Fibroblast of the aortic adventitia (primary cell): ENCODE measurements around the gene DGLUCY. TPM values are rescaled to one million over a fixed set of nuclear protein-coding genes. Genes with fewer than 3 reads are reported as not detected.
"Not testable (repeated sequence)": the region's sequence is repeated elsewhere in the genome, so short reads cannot be mapped to it uniquely, and the experiment has no call there.

Experiments used
- DNase-seq: peaks from one replicate; pipeline ENCODE4 v3.0.0-alpha.2; 2010; ENCODE audit warnings: low read depth
- H3K4me3 ChIP-seq: 2 replicates; pipeline ENCODE4 v1.5.1; 2011; ENCODE audit warnings: low read depth, mild to moderate bottlenecking, control low read depth, low read length, moderate library complexity
- total RNA-seq: library from RNA; depleted of rRNA; stranded (reverse); fragments of >200 nt; gene quantifications from 2 replicates; pipeline ENCODE4 v1.2.3, GENCODE V29; 2012; ENCODE audit warnings: low replicate concordance
- TF ChIP-seq, protein P1 (sequence below): IDR thresholded peaks from 2 replicates; pipeline ENCODE4 v1.5.1; 2011; ENCODE audit warnings: mild to moderate bottlenecking, low read length, control low read depth, inconsistent platforms; ENCODE audit not compliant: insufficient read depth

Gene DGLUCY
- total RNA-seq, 1 donor, result 42.6 TPM

GRCh38 chr14:91218014-91218413, 104.1 kb downstream of the DGLUCY start:
- TF ChIP-seq, protein P1, sequence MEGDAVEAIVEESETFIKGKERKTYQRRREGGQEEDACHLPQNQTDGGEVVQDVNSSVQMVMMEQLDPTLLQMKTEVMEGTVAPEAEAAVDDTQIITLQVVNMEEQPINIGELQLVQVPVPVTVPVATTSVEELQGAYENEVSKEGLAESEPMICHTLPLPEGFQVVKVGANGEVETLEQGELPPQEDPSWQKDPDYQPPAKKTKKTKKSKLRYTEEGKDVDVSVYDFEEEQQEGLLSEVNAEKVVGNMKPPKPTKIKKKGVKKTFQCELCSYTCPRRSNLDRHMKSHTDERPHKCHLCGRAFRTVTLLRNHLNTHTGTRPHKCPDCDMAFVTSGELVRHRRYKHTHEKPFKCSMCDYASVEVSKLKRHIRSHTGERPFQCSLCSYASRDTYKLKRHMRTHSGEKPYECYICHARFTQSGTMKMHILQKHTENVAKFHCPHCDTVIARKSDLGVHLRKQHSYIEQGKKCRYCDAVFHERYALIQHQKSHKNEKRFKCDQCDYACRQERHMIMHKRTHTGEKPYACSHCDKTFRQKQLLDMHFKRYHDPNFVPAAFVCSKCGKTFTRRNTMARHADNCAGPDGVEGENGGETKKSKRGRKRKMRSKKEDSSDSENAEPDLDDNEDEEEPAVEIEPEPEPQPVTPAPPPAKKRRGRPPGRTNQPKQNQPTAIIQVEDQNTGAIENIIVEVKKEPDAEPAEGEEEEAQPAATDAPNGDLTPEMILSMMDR, result no peak
- DNase-seq, result no peak
- H3K4me3 ChIP-seq, result no peak overlapping the region

DNA sequence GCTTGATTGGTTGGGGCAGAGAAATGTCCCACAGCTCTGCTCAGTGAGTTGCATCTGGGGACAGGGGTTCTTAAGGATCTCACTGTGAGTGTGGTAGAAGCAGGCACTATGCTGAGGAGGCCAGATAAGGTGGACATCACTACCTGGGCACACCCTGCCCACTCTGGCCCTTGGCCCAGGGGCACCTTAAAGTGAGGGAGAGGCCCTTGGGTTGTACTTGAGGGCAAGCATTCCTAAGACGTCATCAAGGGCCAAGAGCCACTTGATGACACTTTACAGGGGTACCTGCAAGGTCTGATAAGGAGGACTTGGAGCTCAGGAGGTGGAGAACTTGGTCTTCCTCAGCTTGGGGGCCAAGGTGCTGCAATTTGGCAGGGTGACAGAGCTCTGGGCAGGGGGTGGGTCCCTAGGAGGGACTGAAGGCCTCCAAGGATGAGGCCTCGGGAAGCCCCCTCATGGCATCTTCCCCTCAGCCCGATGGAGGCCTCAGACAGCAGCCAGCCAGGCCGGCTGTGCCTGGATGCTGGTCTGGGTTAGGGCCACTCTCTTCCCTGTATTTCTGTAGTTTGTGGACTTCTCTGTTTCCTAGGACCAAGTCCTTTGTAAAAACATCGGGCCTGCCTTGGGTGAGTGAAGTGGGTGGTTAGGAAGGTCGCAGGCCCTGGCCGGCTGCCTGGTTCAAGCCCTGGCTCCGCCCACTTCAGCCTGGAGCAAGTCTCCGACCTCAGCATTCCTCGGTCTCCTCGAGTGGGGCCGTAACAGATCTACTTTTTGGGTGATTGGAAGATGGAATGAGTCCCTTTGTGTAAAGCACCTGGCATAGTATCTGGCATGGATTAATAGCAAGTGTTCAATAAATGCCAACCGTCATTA, 105.9 kb downstream of the DGLUCY start:
- H3K4me3 ChIP-seq, result no peak overlapping the region
- TF ChIP-seq, protein P1, result no peak
- no peak for DNase-seq

- TF ChIP-seq, protein P1, result no peak
- no peak for DNase-seq
- H3K4me3 ChIP-seq, result no peak overlapping the region
These were observed 106.7 kb downstream of the DGLUCY start for GRCh38 chr14:91220581-91221000.

DNA sequence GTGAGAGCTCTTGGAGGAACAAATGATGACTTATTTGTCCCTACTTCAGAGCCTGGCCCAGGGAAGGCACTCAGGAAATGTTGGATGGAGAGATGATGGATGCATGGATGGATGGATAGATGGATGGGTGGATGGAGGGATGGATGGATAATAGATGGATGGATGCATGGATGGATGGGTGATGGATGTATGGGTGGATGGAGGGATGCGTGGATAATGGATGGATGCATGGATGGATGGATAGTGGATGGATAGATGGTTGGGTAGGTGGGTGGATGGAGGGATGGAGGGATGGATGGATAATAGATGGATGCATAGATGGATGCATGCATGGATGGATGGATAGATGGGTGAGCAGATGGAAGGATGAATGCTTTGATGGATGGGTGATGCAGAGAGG, 107.4 kb downstream of the DGLUCY start:
- DNase-seq, result no peak
- H3K4me3 ChIP-seq, result no peak overlapping the region
- TF ChIP-seq, protein P1, result no peak

- DNase-seq, result no peak
- TF ChIP-seq, protein P1, result no peak
- no peak overlapping the region for H3K4me3 ChIP-seq
These were observed 109.3 kb downstream of the DGLUCY start for GRCh38 chr14:91223028-91223783.

- no peak overlapping the region for H3K4me3 ChIP-seq
- TF ChIP-seq, protein P1, result no peak
- no peak for DNase-seq
These were observed 111.2 kb downstream of the DGLUCY start for GRCh38 chr14:91225025-91225424.

GRCh38 chr14:91226360-91226759, 112.5 kb downstream of the DGLUCY start:
- not testable (repeated sequence) for H3K4me3 ChIP-seq, DNase-seq
